B cell (primary cell): ENCODE data around the gene ADI1. TPM values are rescaled to one million over a fixed set of nuclear protein-coding genes. Genes with fewer than 3 reads are reported as not detected.

Experiments used
- ATAC-seq: fragments of 200-7000 bp; cut with Tn5 transposase; one replicate; pipeline ENCODE4 v1.10.0; 2021; ENCODE audit warnings: low read depth, mild to moderate bottlenecking, moderate number of reproducible peaks, moderate library complexity
- CTCF ChIA-PET: fragments of 350-600 bp; sonication (Branson Sonifier 250); formaldehyde crosslinking; loops from one replicate; lab custom pipeline; 2021; ENCODE audit warnings: antibody characterized with exemption, inconsistent platforms; lab: Charles Lee
- POLR2A ChIA-PET: fragments of 350-600 bp; sonication (Branson Sonifier 250); formaldehyde crosslinking; loops from one replicate; lab custom pipeline; 2021; ENCODE audit warnings: antibody characterized with exemption; lab: Charles Lee
- DNase-seq: peaks from one replicate; pipeline ENCODE4 v3.0.0; 2013
- H2AFZ ChIP-seq: 2 replicates; pipeline ENCODE4 v1.6.1; 2012; ENCODE audit warnings: mild to moderate bottlenecking, low read depth, low read length; ENCODE audit not compliant: insufficient read depth, poor library complexity, severe bottlenecking
- H3K27ac ChIP-seq, 2 donors: 1 replicate in 1 of 2; 2 replicates in 1 of 2; pipeline ENCODE4 v1.5.1; 2012 to 2013; ENCODE audit warnings: low read length in 2 of 2, mild to moderate bottlenecking in 2 of 2, moderate library complexity in 1 of 2
- H3K27me3 ChIP-seq, 4 experiments: fragments of 200-600 bp in 1 of 4; sonication (generic) in 1 of 4; replicated peaks in 1 of 4; 1 replicate in 2 of 4; 2 replicates in 2 of 4; pipeline versions ENCODE4 v1.6.1 to v1.7.0; 2013 to 2016; ENCODE audit warnings: low read length in 3 of 4, mild to moderate bottlenecking in 2 of 4, mixed read lengths in 1 of 4, moderate library complexity in 1 of 4; ENCODE audit not compliant: insufficient read depth in 4 of 4, control insufficient read depth in 3 of 4; ENCODE audit errors: control extremely low read depth in 1 of 4
- H3K36me3 ChIP-seq, 2 experiments: replicated peaks in 1 of 2; 1 replicate in 1 of 2; 2 replicates in 1 of 2; pipeline versions ENCODE4 v1.6.1 to v1.7.1; 2013; ENCODE audit warnings: low read length in 1 of 2; ENCODE audit not compliant: insufficient read depth in 2 of 2, control insufficient read depth in 1 of 2; ENCODE audit errors: control extremely low read depth in 1 of 2, extremely low read depth in 1 of 2
- H3K4me1 ChIP-seq, 2 donors: fragments of 200-600 bp in 1 of 2; sonication (generic) in 1 of 2; 1 replicate in 1 of 2; 2 replicates in 1 of 2; pipeline versions ENCODE4 v1.5.1 to v1.6.1; 2013 to 2017; ENCODE audit warnings: low read length in 2 of 2; ENCODE audit not compliant: control insufficient read depth in 2 of 2, insufficient read depth in 2 of 2
- H3K4me2 ChIP-seq: replicated peaks from 2 replicates; pipeline ENCODE3; 2012; ENCODE audit warnings: mild to moderate bottlenecking, low read depth, low read length; ENCODE audit not compliant: poor library complexity, severe bottlenecking
- H3K4me3 ChIP-seq, 5 experiments: fragments of 200-600 bp in 1 of 5; sonication (generic) in 1 of 5; 1 replicate in 3 of 5; 2 replicates in 2 of 5; pipeline versions ENCODE4 v1.5.1 to v1.7.0; 2011 to 2016; ENCODE audit warnings: low read length in 4 of 5, mild to moderate bottlenecking in 4 of 5, low read depth in 2 of 5, control low read depth in 1 of 5, moderate library complexity in 1 of 5; ENCODE audit not compliant: insufficient read depth in 1 of 5; ENCODE audit errors: control extremely low read depth in 1 of 5, extremely low read depth in 1 of 5
- H3K79me2 ChIP-seq: fragments of 200-600 bp; sonication (generic); one replicate; pipeline ENCODE4 v1.6.0; 2016; ENCODE audit warnings: low read length; ENCODE audit not compliant: control insufficient read depth, insufficient read depth
- H3K9ac ChIP-seq: fragments of 200-600 bp; sonication (generic); 2 replicates; pipeline ENCODE4 v1.6.1; 2017; ENCODE audit warnings: mild to moderate bottlenecking, low read length, moderate library complexity
- H3K9me3 ChIP-seq, 3 donors: one replicate each; pipeline versions ENCODE4 v1.6.1 to v1.7.1; 2013; ENCODE audit warnings: low read length in 2 of 3; ENCODE audit not compliant: control insufficient read depth in 2 of 3, insufficient read depth in 1 of 3; ENCODE audit errors: control extremely low read depth in 1 of 3
- H4K20me1 ChIP-seq: 2 replicates; pipeline ENCODE4 v1.6.0; 2012; ENCODE audit warnings: mild to moderate bottlenecking, low read length; ENCODE audit not compliant: insufficient read depth, control insufficient read depth, poor library complexity, severe bottlenecking
- H3K27ac Mint-ChIP-seq: one replicate; pipeline ENCODE4 v1.8.0; 2021; ENCODE audit warnings: mixed read lengths
- H3K27me3 Mint-ChIP-seq: one replicate; pipeline ENCODE4 v1.8.0; 2021; ENCODE audit warnings: mixed read lengths
- H3K4me1 Mint-ChIP-seq: one replicate; pipeline ENCODE4 v1.8.0; 2021; ENCODE audit warnings: mixed read lengths
- H3K4me3 Mint-ChIP-seq: one replicate; pipeline ENCODE4 v1.8.0; 2021; ENCODE audit warnings: mixed read lengths
- H3K9me3 Mint-ChIP-seq: one replicate; pipeline ENCODE4 v1.8.0; 2022; ENCODE audit warnings: mixed read lengths; ENCODE audit not compliant: insufficient read depth
- CTCF ChIP-seq: fragments of 200-600 bp; IDR thresholded peaks from one replicate; pipeline ENCODE4 v1.8.0; 2022; ENCODE audit warnings: antibody characterized with exemption, mild to moderate bottlenecking
- EZH2 ChIP-seq: IDR thresholded peaks from 2 replicates; pipeline ENCODE4 v1.6.1; 2012; ENCODE audit warnings: borderline replicate concordance, low read depth, mild to moderate bottlenecking, moderate library complexity, low read length; ENCODE audit not compliant: insufficient read depth, poor library complexity, severe bottlenecking
- WGBS: methylation state at CpG from one replicate; pipeline ENCODE4 v1.1.5; 2013; ENCODE audit warnings: missing lambda C conversion rate; ENCODE audit not compliant: insufficient coverage; 5-methylcytosine and 5-hydroxymethylcytosine counted together
- intact Hi-C: fragments of 100-400 bp; cut with micrococcal nuclease; formaldehyde crosslinking; loops from one replicate; pipeline ENCODE4 v1.10.0; 2022
- polyA plus RNA-seq: library from polyadenylated mRNA; depleted of rRNA; stranded (reverse); fragments of >200 nt; gene quantifications from 2 replicates; pipeline ENCODE4 v1.2.3, GENCODE V29; 2012
- total RNA-seq, 2 donors: library from RNA; stranded (reverse); fragments of 120-200 nt in 1 of 2; gene quantifications; 1 replicate in 1 of 2; 2 replicates in 1 of 2; pipeline versions ENCODE4 v1.2.3 to v1.2.4, GENCODE V29; 2013 to 2022

ADI1 gene
- total and polyA plus RNA-seq, 2 donors (not counting 1 experiment from before 2014, with no cell fraction given) = 15.2 to 23.1 TPM

- POLR2A ChIA-PET = no interaction called here
- intact Hi-C loops = loop anchor here (5.0 kb wide), 2 partner anchors 87 to 113 kb away; partner anchors contain the start of genes EIPR1, RPS7 and TRAPPC12
- Histone ChIP-seq H3K27ac (no peak overlapping the region), H3K4me1 (peaks cover 6 to 11% of the 10 kb centered on the region in 2 donors), H2AFZ (no peak overlapping the region), H3K9me3 (no peaks in the 10 kb centered on the region), H3K79me2 (no peaks in the 10 kb centered on the region), H3K36me3 (peaks cover 0 to 56% of the 10 kb centered on the region in 2 experiments), H3K4me2 (no peak overlapping the region), H3K27me3 (no peaks in the 10 kb centered on the region), H3K9ac (no peak overlapping the region), H3K4me3 (no peak overlapping the region), H4K20me1 (no peaks in the 10 kb centered on the region)
- Mint-ChIP-seq H3K4me1 (peaks cover 16% of the 10 kb centered on the region), H3K9me3 (no peaks in the 10 kb centered on the region), H3K27me3 (no peaks in the 10 kb centered on the region), H3K27ac (no peak overlapping the region), H3K4me3 (no peak overlapping the region)
- DNase-seq (no peak), ATAC-seq (no peak)
- TF ChIP-seq EZH2 (no peak), CTCF (no peak)
- CTCF ChIA-PET = interaction anchor here (0.8 to 1.1 kb wide), 2 partner anchors 9 to 42 kb away, joined by 3 to 5 read pairs; no protein-coding TSS in a partner anchor
- 97% methylated on average over 21 of the region's 21 CpGs for WGBS
Observed at GRCh38 chr2:3464401-3465005, 54.8 kb downstream of the ADI1 start.

- Histone ChIP-seq H3K4me1 (peaks cover 6 to 11% of the 10 kb centered on the region in 2 donors), H3K4me2 (no peak overlapping the region), H4K20me1 (no peaks in the 10 kb centered on the region), H3K36me3 (peaks cover 0 to 54% of the 10 kb centered on the region in 2 experiments), H3K4me3 (no peak overlapping the region), H3K27me3 (no peaks in the 10 kb centered on the region), H3K79me2 (no peaks in the 10 kb centered on the region), H3K9ac (no peak overlapping the region), H3K27ac (no peak overlapping the region), H2AFZ (no peak overlapping the region), H3K9me3 (no peaks in the 10 kb centered on the region)
- H3K4me1 Mint-ChIP-seq = peaks cover 16% of the 10 kb centered on the region
- ATAC-seq = no peak
- H3K27me3 Mint-ChIP-seq = no peaks in the 10 kb centered on the region
- H3K27ac Mint-ChIP-seq = no peak overlapping the region
- H3K9me3 Mint-ChIP-seq = no peaks in the 10 kb centered on the region
- ChIA-PET POLR2A (no interaction called here), CTCF (interaction anchor here (0.8 to 1.1 kb wide), 2 partner anchors 9 to 41 kb away, joined by 3 to 5 read pairs; no protein-coding TSS in a partner anchor)
- no peak for TF ChIP-seq CTCF
- no peak for DNase-seq
- intact Hi-C loops = loop anchor here (5.0 kb wide), 2 partner anchors 87 to 113 kb away; partner anchors contain the start of genes EIPR1, RPS7 and TRAPPC12
- 92% methylated on average over 10 of the region's 13 CpGs for WGBS
- H3K4me3 Mint-ChIP-seq = no peak overlapping the region
Observed at GRCh38 chr2:3463944-3464343, 55.4 kb downstream of the ADI1 start.
